ENCODE measurements around the gene ZNF277.

GRCh38 chr7:112334366-112334765, 127.9 kb downstream of the ZNF277 start:
- TF ChIP-seq EGR1 (IDR thresholded peaks at IDR 0.05) (no peak), REST (IDR thresholded peaks at IDR 0.05; ENCODE audit: low read depth) (no peak), TAF1 (IDR thresholded peaks at IDR 0.05; ENCODE audit: low read depth) (no peak), EP300 (IDR thresholded peaks at IDR 0.05; ENCODE audit: borderline replicate concordance) (no peak), RAD21 (IDR thresholded peaks at IDR 0.05; ENCODE audit: low read depth) (no peak), CREB1 (IDR thresholded peaks at IDR 0.05; ENCODE audit: low read depth) (no peak), MAX (IDR thresholded peaks at IDR 0.05) (no peak)
